ENCODE data around the gene ZC3H12A. TPM values are rescaled to one million over a fixed set of nuclear protein-coding genes. Genes with fewer than 3 reads are reported as not detected.

The ZC3H12A gene
- total RNA-seq, 3 donors from 2014 or later (not counting 1 experiment from before 2014, with no cell fraction given): 219 to 366 (median 289) TPM

DNA sequence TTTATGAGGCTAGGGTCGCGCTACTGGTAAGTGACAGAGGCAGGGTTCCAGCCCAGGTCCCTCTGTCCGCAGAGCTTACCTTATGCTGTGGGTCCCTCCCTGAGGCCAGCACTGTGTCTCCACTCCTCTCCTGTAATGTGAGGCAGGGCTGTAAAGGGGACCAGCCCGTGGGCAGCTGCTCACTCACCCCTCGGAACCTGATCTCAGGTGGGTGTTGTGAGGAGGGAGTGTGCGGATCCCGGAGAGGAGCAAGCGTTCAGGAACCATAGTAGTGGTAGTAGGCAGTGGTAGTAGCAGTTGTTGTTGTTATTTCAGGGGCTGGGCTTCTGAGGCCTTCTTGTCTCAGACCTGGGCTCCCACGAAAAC is 1.7 kb downstream of the ZC3H12A start:
- no peaks in the 10 kb centered on the region for H3K9me3 ChIP-seq (ENCODE audit: control insufficient read depth, insufficient read depth, low read length)
- H3K4me1 Mint-ChIP-seq: peaks cover 73 to 84% of the 10 kb centered on the region in 2 donors
- H3K4me3 ChIP-seq (ENCODE audit: low read length): peak overlapping the region; percentile 93
- intact Hi-C loops (cut with micrococcal nuclease): loop anchor here (5.0 to 10.0 kb wide), 2 partner anchors 216 to 529 kb away; partner anchors contain the start of genes CDCA8 and FHL3
- H3K4me3 Mint-ChIP-seq: peak overlapping the region; percentile 95
- H3K27me3 ChIP-seq (ENCODE audit: control insufficient read depth, insufficient read depth, low read length): no peaks in the 10 kb centered on the region
- WGBS (ENCODE audit: insufficient coverage): 40% methylated on average over 9 of the region's 9 CpGs
- DNase-seq: peak in 1 of 2 donors; percentile 39
- no peak for TF ChIP-seq CTCF (IDR thresholded peaks at IDR 0.05)
- H3K36me3 ChIP-seq (ENCODE audit: control insufficient read depth, insufficient read depth, low read length): peaks cover 38% of the 10 kb centered on the region
- no peak for ATAC-seq
- H3K9me3 Mint-ChIP-seq: no peaks in the 10 kb centered on the region
- peak overlapping the region; percentile 99 to 100 for H3K27ac Mint-ChIP-seq
- H3K27me3 Mint-ChIP-seq (ENCODE audit: low read depth in 2 of 2): no peaks in the 10 kb centered on the region
- H3K4me1 ChIP-seq (ENCODE audit: control insufficient read depth, insufficient read depth, low read length): peaks cover 94% of the 10 kb centered on the region
- peak overlapping the region; percentile 99 for H3K27ac ChIP-seq (ENCODE audit: low read length)
- H3K36me3 Mint-ChIP-seq: no peaks in the 10 kb centered on the region

DNA sequence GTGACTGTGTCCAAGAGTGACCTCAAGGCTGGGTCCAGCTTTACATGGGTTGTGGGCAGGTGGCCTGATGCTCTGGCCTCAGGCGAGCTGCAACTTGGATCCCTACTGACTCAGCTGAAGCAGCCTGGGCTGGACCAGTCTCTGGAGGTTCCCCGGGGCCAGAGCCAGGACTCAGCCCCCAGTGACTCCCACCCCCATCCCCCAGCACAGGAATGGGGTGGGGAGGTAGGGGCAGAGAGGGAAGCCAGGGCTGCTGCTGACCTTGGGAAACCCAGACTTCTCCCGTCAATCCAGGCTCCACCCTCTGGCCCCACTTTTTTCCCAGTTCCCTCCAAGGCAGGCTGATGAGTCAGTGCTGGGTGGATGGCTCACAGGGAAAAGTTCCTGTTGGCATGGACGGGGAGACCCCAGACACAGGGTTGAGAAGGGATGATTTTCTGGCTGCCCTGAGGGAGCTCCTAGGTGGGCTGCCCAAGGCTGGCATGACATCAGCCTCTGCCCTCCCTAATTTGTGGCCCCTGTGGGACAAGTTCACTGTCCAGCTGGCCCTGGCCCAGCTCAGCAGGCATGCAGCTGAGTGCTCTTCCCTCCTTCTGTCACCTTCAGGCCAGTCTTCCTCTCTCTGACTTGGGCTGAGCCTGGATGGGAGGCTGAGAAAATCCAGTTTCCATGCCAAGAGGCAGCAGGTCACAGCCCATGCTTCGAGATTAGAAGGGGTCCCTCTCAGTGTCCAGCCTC is 2.2 kb downstream of the ZC3H12A start:
- H3K36me3 Mint-ChIP-seq: no peaks in the 10 kb centered on the region
- peak overlapping the region; percentile 93 for H3K4me3 ChIP-seq (ENCODE audit: low read length)
- peaks cover 94% of the 10 kb centered on the region for H3K4me1 ChIP-seq (ENCODE audit: control insufficient read depth, insufficient read depth, low read length)
- H3K9me3 ChIP-seq (ENCODE audit: control insufficient read depth, insufficient read depth, low read length): no peaks in the 10 kb centered on the region
- no peaks in the 10 kb centered on the region for H3K9me3 Mint-ChIP-seq
- H3K36me3 ChIP-seq (ENCODE audit: control insufficient read depth, insufficient read depth, low read length): peaks cover 44% of the 10 kb centered on the region
- WGBS (ENCODE audit: insufficient coverage): 18% methylated on average over 3 of the region's 5 CpGs
- intact Hi-C loops (cut with micrococcal nuclease): loop anchor here (5.0 to 10.0 kb wide), 2 partner anchors 216 to 528 kb away; partner anchors contain the start of genes CDCA8 and FHL3
- no peaks in the 10 kb centered on the region for H3K27me3 ChIP-seq (ENCODE audit: control insufficient read depth, insufficient read depth, low read length)
- H3K27ac ChIP-seq (ENCODE audit: low read length): peak overlapping the region; percentile 99
- no peak for TF ChIP-seq CTCF (IDR thresholded peaks at IDR 0.05)
- peaks cover 77 to 86% of the 10 kb centered on the region in 2 donors for H3K4me1 Mint-ChIP-seq
- peak overlapping the region; percentile 95 for H3K4me3 Mint-ChIP-seq
- no peaks in the 10 kb centered on the region for H3K27me3 Mint-ChIP-seq (ENCODE audit: low read depth in 2 of 2)
- H3K27ac Mint-ChIP-seq: peak overlapping the region; percentile 99 to 100
- peak in 1 of 2 donors; percentile 34 for DNase-seq
- no peak for ATAC-seq

DNA sequence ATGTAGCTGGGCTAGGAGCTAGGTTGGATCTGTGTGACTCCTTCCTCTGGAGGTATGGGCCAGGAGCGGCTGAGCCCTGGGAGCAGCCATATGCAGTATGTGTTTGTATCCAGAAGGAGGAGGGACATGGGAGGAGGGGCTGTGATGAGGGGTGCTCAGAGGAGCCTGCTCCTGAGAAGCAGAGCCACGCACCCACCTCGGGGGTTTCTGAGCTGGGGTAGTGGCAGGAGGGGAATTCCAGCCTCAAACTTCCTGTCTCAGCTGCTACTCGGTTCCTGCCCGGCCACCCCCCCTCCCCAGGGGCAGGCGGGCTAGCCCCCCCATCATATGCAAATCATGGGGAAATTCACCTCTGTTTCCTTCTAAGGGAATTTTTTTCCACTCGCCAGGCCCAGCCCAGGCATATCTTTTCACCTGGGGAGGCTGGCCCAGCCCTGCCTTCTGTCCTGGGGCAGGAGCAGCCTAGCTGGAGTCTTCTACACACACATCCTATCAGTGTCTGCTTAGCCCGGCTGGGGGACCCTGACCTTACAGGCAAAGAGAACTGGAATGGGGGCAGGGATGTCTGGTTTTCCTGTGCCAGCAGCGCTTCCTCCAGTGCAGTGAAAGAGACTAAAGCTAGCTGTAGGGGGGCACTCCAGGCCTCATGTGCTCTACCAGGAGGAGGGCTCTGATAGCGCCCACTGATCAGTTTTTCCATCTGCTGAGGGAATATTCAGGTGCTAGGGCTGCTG is 3.0 kb downstream of the ZC3H12A start:
- peaks cover 77 to 86% of the 10 kb centered on the region in 2 donors for H3K4me1 Mint-ChIP-seq
- peak; percentile 49 to 72 (median 64) for ATAC-seq
- Histone ChIP-seq H3K4me3 (ENCODE audit: low read length) (peak overlapping the region; percentile 93), H3K27ac (ENCODE audit: low read length) (peak overlapping the region; percentile 99), H3K4me1 (ENCODE audit: control insufficient read depth, insufficient read depth, low read length) (peaks cover 92% of the 10 kb centered on the region), H3K9me3 (ENCODE audit: control insufficient read depth, insufficient read depth, low read length) (no peaks in the 10 kb centered on the region), H3K36me3 (ENCODE audit: control insufficient read depth, insufficient read depth, low read length) (peaks cover 51% of the 10 kb centered on the region), H3K27me3 (ENCODE audit: control insufficient read depth, insufficient read depth, low read length) (no peaks in the 10 kb centered on the region)
- intact Hi-C loops (cut with micrococcal nuclease): loop anchor here (5.0 to 10.0 kb wide), 2 partner anchors 215 to 527 kb away; partner anchors contain the start of genes CDCA8 and FHL3
- H3K36me3 Mint-ChIP-seq: no peaks in the 10 kb centered on the region
- DNase-seq: peak; percentile 83 to 96
- no peak for TF ChIP-seq CTCF (IDR thresholded peaks at IDR 0.05)
- 5% methylated on average over 10 of the region's 10 CpGs for WGBS (ENCODE audit: insufficient coverage)
- peak overlapping the region; percentile 99 to 100 for H3K27ac Mint-ChIP-seq
- no peaks in the 10 kb centered on the region for H3K27me3 Mint-ChIP-seq (ENCODE audit: low read depth in 2 of 2)
- no peaks in the 10 kb centered on the region for H3K9me3 Mint-ChIP-seq
- H3K4me3 Mint-ChIP-seq: peak overlapping the region; percentile 95

All from natural killer cell (primary cell).